Measurements from ENCODE around the gene SIRT3. TPM values are rescaled to one million over a fixed set of nuclear protein-coding genes. Genes with fewer than 3 reads are reported as not detected.
A peak's percentile ranks its signal among the peaks of the same experiment; 100 is the strongest.
"Not testable (repeated sequence)": the region's sequence is repeated elsewhere in the genome, so short reads cannot be mapped to it uniquely, and the experiment has no call there.

SIRT3 gene
- total RNA-seq, 2 experiments from 2014 or later = 19.6 to 23.3 TPM

DNA sequence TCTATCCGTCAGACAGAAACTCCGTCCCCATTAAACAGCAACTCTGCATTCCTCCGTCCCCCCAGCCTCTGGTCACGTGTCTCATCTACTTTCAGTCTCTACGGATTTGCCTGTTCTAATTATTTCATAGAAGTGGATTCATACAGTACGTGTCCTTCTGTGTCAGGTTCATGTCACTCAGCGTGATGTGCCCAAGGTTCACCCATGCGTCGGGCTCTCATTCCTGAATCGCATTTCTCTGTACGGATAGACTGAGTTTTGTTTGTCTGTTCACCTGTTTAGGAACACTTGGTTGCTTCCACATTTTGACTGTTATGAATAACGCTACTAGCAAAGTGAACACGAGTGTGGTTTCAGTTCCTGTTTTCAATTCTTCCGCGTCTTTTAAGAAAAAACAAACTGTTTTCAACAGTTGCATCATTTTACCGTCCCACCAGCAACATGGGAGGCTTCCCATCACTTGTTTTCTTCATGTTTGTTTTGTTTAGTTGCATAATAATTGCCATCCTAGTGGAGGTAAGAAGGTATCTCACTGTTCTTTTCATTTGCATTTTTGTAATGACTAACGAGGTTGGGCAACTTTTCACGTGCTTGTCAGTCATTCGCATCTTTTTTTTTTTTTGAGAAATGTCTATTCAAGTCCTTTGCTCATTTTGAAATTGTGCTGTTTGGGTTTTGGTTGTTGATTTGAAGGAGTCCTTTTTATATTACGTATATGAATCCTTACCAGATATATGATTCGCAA lies 33.2 kb upstream of the SIRT3 start:
- Mint-ChIP-seq H3K4me1 (peaks cover 43% of the 10 kb centered on the region), H3K36me3 (ENCODE audit: low read depth) (no peaks in the 10 kb centered on the region), H3K4me3 (peak overlapping the region; percentile 79), H3K9me3 (ENCODE audit: low read depth) (no peaks in the 10 kb centered on the region), H3K27ac (peak overlapping the region; percentile 99), H3K27me3 (no peaks in the 10 kb centered on the region)
- POLR2A ChIA-PET = no interaction called here
- ATAC-seq (peak; percentile 71), DNase-seq (peak; percentile 72)
- CTCF ChIA-PET = interaction anchor here (0.6 kb wide), 1 partner anchor 47 kb away, joined by 3 read pairs; no protein-coding TSS in a partner anchor
- intact Hi-C loops (cut with DNase I, micrococcal nuclease) = loop anchor here (1.0 to 5.0 kb wide), 13 partner anchors 11 to 528 kb away; partner anchors contain the start of genes PHRF1 (in 1 of the 2), PSMD13 (in 1 of the 2) and SIRT3 (in 1 of the 2)

DNA sequence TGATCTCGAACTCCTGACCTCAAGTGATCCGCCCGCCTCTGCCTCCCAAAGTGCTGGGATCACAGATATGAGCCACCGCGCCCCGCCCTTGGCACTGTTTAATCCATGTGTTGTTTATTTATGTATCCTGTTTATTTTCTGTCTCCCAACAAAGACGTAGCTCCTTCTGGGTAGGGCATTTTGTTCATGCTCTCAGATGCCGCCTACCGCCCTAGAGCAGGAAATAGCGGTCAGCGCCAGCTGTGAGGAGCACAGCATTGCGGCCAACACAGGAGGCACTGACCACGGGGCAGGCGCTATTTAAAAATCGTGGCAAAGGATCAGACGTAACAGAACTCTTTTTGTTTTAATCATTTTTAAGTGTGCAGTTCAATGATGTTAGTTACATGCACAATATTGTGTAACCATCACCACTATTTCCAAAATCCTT lies 32.6 kb upstream of the SIRT3 start:
- H3K27ac Mint-ChIP-seq = peak overlapping the region; percentile 99
- peaks cover 43% of the 10 kb centered on the region for H3K4me1 Mint-ChIP-seq
- ATAC-seq = peak; percentile 20
- POLR2A ChIA-PET; H3K27me3 Mint-ChIP-seq; H3K36me3 Mint-ChIP-seq (ENCODE audit: low read depth); H3K9me3 Mint-ChIP-seq (ENCODE audit: low read depth): not testable (repeated sequence)
- intact Hi-C loops (cut with DNase I, micrococcal nuclease) = loop anchor here (1.0 to 5.0 kb wide), 13 partner anchors 12 to 529 kb away; partner anchors contain the start of genes PHRF1 (in 1 of the 2), PSMD13 (in 1 of the 2) and SIRT3 (in 1 of the 2)
- H3K4me3 Mint-ChIP-seq = peak overlapping the region; percentile 79
- CTCF ChIA-PET = interaction anchor here (0.6 to 2.2 kb wide), 2 partner anchors 16 to 31 kb away, joined by 3 to 6 read pairs; no protein-coding TSS in a partner anchor
- DNase-seq = peak; percentile 71

GRCh38 chr11:267491-267994 lies 31.4 kb upstream of the SIRT3 start:
- Mint-ChIP-seq H3K36me3 (ENCODE audit: low read depth) (no peaks in the 10 kb centered on the region), H3K9me3 (ENCODE audit: low read depth) (no peaks in the 10 kb centered on the region), H3K4me3 (peak overlapping the region; percentile 79), H3K27ac (peak overlapping the region; percentile 99), H3K27me3 (no peaks in the 10 kb centered on the region), H3K4me1 (peaks cover 43% of the 10 kb centered on the region)
- POLR2A ChIA-PET = interaction anchor here (1.1 kb wide), 1 partner anchor 30 kb away, joined by 3 read pairs; no protein-coding TSS in a partner anchor
- CTCF ChIA-PET = interaction anchor here (1.3 to 3.2 kb wide), 5 partner anchors 9 to 130 kb away, joined by 4 to 35 read pairs (median 6); no protein-coding TSS in a partner anchor
- ATAC-seq = peak; percentile 37
- intact Hi-C loops (cut with DNase I, micrococcal nuclease) = loop anchor here (2.0 to 5.0 kb wide), 2 partner anchors 17 to 310 kb away; partner anchors contain the start of gene PHRF1 (in 1 of the 2)
- peak; percentile 82 for DNase-seq

DNA sequence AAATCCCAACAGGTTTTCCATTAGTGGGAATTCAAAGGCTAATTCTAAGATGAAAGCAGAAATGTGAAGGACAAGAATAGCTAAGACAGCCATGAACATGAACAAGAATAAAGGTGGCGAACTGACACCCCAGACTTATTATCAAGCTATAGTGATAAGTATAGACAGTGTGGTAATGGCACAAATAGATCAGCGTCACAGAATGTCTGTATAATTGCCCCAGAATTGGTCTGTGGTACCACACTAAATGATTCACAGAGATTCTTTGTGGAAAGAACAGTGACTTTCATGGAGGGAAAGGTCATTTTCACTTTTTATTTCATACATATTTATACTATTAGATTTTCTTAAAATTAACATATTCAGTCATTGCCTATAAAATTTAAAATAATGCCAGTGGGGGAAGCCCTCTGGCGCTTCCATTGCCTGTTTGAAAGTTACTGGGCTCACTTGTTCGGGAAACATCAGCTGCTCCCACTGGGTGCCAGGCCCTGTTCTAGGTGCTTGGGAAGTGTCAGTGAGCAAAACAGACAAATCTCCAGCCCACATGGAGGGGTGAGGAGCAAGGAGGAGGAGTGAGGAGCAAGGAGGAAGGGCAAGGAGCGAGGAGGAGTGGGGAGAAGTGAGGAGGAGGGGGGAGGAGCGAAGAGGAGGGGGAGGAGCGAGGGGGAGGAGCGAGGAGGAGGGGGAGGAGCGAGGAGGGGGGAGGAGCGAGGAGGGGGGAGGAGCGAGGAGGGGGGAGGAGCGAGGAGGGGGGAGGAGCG lies 30.7 kb upstream of the SIRT3 start:
- peaks cover 43% of the 10 kb centered on the region for H3K4me1 Mint-ChIP-seq
- ChIA-PET POLR2A (interaction anchor here (0.7 to 1.1 kb wide), 4 partner anchors 14 to 252 kb away, joined by 3 to 5 read pairs (median 3); no protein-coding TSS in a partner anchor), CTCF (interaction anchor here (0.6 to 3.2 kb wide), 9 partner anchors 9 to 141 kb away, joined by 3 to 35 read pairs (median 5); partner anchors contain the start of gene IFITM2)
- intact Hi-C loops (cut with DNase I, micrococcal nuclease) = loop anchor here (2.0 to 5.0 kb wide), 2 partner anchors 16 to 310 kb away; partner anchors contain the start of gene PHRF1 (in 1 of the 2)
- no peaks in the 10 kb centered on the region for H3K27me3 Mint-ChIP-seq
- H3K27ac Mint-ChIP-seq = peak overlapping the region; percentile 72
- H3K4me3 Mint-ChIP-seq = peak overlapping the region; percentile 46
- H3K9me3 Mint-ChIP-seq (ENCODE audit: low read depth) = no peaks in the 10 kb centered on the region
- DNase-seq (no peak), ATAC-seq (peak; percentile 45)
- H3K36me3 Mint-ChIP-seq (ENCODE audit: low read depth) = no peaks in the 10 kb centered on the region

- no peak for DNase-seq
- ChIA-PET POLR2A (interaction anchor here (0.9 kb wide), 1 partner anchor 81 kb away, joined by 3 read pairs; no protein-coding TSS in a partner anchor), CTCF (interaction anchor here (0.6 to 3.8 kb wide), 6 partner anchors 11 to 55 kb away, joined by 3 to 30 read pairs (median 3); no protein-coding TSS in a partner anchor)
- intact Hi-C loops (cut with DNase I, micrococcal nuclease) = no loop called here
- H3K4me3 Mint-ChIP-seq = no peak overlapping the region
- no peaks in the 10 kb centered on the region for H3K27me3 Mint-ChIP-seq
- no peaks in the 10 kb centered on the region for H3K9me3 Mint-ChIP-seq (ENCODE audit: low read depth)
- no peak overlapping the region for H3K27ac Mint-ChIP-seq
- no peaks in the 10 kb centered on the region for H3K36me3 Mint-ChIP-seq (ENCODE audit: low read depth)
- peaks cover 6% of the 10 kb centered on the region for H3K4me1 Mint-ChIP-seq
- no peak for ATAC-seq
Observed at GRCh38 chr11:261624-262023, 25.5 kb upstream of the SIRT3 start.

DNA sequence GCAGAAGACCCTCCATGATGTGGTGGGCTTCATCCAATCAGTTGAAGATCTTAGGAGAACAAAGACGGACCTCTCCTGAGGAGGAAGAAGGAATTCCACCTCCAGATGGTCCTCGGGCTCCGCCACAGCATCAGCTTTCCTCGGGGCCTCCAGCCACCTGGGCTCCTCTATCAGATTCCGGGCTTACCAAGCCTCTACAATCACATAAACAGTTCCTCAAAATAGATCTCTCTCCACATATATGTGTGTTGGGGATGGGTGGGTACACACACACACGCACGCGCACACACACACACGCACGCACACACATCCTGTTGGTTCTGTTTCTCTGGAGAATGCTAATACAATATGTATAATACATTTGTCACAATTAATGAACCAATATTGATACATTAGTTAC lies 23.3 kb upstream of the SIRT3 start:
- no peak for DNase-seq
- intact Hi-C loops (cut with DNase I, micrococcal nuclease) = no loop called here
- Mint-ChIP-seq H3K4me1 (no peaks in the 10 kb centered on the region), H3K4me3 (no peak overlapping the region), H3K9me3 (ENCODE audit: low read depth) (no peaks in the 10 kb centered on the region), H3K36me3 (ENCODE audit: low read depth) (no peaks in the 10 kb centered on the region), H3K27ac (no peak overlapping the region), H3K27me3 (no peaks in the 10 kb centered on the region)
- ATAC-seq = no peak
- ChIA-PET POLR2A (no interaction called here), CTCF (interaction anchor here (0.7 to 3.8 kb wide), 3 partner anchors 9 to 44 kb away, joined by 3 to 30 read pairs (median 4); no protein-coding TSS in a partner anchor)

DNA sequence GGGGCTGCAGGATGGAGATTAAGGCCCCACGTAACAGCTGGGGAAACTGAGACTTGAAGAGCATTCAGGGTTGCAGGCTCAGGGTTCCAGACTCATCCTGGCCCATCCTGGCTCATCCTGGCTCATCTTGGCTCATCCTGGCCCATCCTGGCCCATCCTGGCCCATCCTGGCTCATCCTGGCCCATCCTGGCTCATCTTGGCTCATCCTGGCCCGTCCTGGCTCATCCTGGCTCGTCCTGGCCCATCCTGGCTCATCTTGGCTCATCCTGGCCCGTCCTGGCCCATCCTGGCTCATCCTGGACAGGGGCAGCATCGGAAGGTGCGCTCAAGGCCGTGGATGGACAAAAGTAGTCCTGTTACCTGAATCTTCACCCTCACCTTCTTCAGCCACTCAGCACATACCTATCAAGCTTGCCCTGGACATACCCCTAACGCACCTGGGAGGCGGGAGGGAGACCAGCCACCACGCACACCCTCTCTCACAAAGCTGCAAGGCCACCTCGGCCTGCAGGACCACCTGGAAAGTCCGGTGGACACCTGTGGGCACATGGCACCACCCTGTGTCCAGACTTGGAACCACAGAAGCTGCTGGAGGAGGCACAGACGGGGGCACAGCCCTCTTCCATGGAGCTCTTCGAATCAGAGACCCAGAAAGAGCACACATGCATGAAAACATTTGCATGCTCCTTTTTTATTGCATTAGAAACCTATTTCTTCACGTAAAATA lies 21.8 kb upstream of the SIRT3 start:
- CTCF ChIA-PET = interaction anchor here (1.5 to 1.7 kb wide), 2 partner anchors 15 to 98 kb away, joined by 3 to 4 read pairs; no protein-coding TSS in a partner anchor
- ATAC-seq = no peak
- no peak overlapping the region for H3K27ac Mint-ChIP-seq

GRCh38 chr11:256952-257737 lies 21.0 kb upstream of the SIRT3 start:
- ATAC-seq (no peak), DNase-seq (no peak)
- H3K36me3 Mint-ChIP-seq (ENCODE audit: low read depth) = peaks cover 17% of the 10 kb centered on the region
- ChIA-PET POLR2A (no interaction called here), CTCF (no interaction called here)
- no peaks in the 10 kb centered on the region for H3K9me3 Mint-ChIP-seq (ENCODE audit: low read depth)
- H3K27ac Mint-ChIP-seq = no peak overlapping the region
- no peak overlapping the region for H3K4me3 Mint-ChIP-seq
- intact Hi-C loops (cut with DNase I, micrococcal nuclease) = no loop called here
- H3K27me3 Mint-ChIP-seq = no peaks in the 10 kb centered on the region
- no peaks in the 10 kb centered on the region for H3K4me1 Mint-ChIP-seq

More for the DNA sequence above, 21.8 kb upstream of the SIRT3 start:
- no peaks in the 10 kb centered on the region for H3K4me1 Mint-ChIP-seq
- intact Hi-C loops (cut with DNase I, micrococcal nuclease) = no loop called here
- POLR2A ChIA-PET = no interaction called here
- peaks cover 10% of the 10 kb centered on the region for H3K36me3 Mint-ChIP-seq (ENCODE audit: low read depth)
- DNase-seq = no peak
- H3K27me3 Mint-ChIP-seq = no peaks in the 10 kb centered on the region
- H3K9me3 Mint-ChIP-seq (ENCODE audit: low read depth) = no peaks in the 10 kb centered on the region
- no peak overlapping the region for H3K4me3 Mint-ChIP-seq

DNA sequence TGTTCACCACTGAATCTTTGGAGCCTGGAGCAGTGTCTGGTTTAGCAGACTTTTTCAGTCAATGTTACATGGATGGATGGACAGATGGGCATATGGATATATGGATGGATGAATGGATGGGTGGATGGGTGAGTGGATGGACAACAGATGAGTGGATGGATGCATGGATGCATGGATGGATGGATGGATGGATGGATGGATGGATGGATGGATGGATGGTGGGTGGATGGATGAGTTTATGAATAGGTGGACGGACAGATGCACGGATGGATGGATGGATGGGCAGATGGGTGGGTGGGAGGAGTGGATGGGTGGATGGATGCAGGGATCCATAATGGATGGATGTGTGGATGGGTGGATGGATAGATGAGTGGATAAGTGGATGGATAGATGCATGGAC lies 19.7 kb upstream of the SIRT3 start:
- ATAC-seq (no peak), DNase-seq (no peak)
- Mint-ChIP-seq H3K9me3 (ENCODE audit: low read depth) (no peaks in the 10 kb centered on the region), H3K4me1 (peaks cover 3% of the 10 kb centered on the region), H3K4me3 (no peak overlapping the region), H3K36me3 (ENCODE audit: low read depth) (peaks cover 28% of the 10 kb centered on the region), H3K27me3 (no peaks in the 10 kb centered on the region), H3K27ac (no peak overlapping the region)
- POLR2A ChIA-PET = interaction anchor here (0.6 kb wide), 1 partner anchor 9 kb away, joined by 3 read pairs; no protein-coding TSS in a partner anchor
- intact Hi-C loops (cut with DNase I, micrococcal nuclease) = no loop called here
- CTCF ChIA-PET = no interaction called here

DNA sequence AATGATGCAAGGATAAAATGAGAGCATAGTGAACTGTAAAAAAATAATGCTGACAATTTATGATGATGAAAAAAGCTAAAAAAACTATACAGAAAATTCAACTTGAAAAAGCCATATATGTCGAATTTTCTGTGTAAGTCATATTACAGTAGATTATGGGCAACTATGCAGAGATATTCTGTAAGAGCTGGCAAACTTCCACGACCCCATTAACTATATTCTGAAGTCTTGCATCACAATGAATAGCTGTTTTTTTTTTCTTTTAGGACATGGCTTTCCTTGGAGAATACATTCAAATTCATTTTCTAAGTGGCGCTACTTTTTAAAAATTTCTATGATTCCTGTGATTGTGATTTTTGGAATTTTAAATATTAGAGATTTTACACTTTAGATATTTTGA lies 19.0 kb upstream of the SIRT3 start:
- POLR2A ChIA-PET = interaction anchor here (0.6 kb wide), 1 partner anchor 10 kb away, joined by 3 read pairs; no protein-coding TSS in a partner anchor
- ATAC-seq = no peak

More for the DNA sequence above, 19.0 kb upstream of the SIRT3 start:
- H3K27me3 Mint-ChIP-seq = no peaks in the 10 kb centered on the region
- CTCF ChIA-PET = no interaction called here
- H3K9me3 Mint-ChIP-seq (ENCODE audit: low read depth) = no peaks in the 10 kb centered on the region
- DNase-seq = no peak
- H3K27ac Mint-ChIP-seq = no peak overlapping the region
- H3K4me1 Mint-ChIP-seq = peaks cover 8% of the 10 kb centered on the region
- H3K36me3 Mint-ChIP-seq (ENCODE audit: low read depth) = peaks cover 33% of the 10 kb centered on the region
- no peak overlapping the region for H3K4me3 Mint-ChIP-seq
- intact Hi-C loops (cut with DNase I, micrococcal nuclease) = no loop called here
